Raji (cell line): Measurements from ENCODE around the gene DOCK1.

Experiments used
- POLR2A ChIP-seq: IDR thresholded peaks from 2 replicates; pipeline ENCODE4 v1.6.1; 2011; ENCODE audit warnings: low read depth, low read length, control low read depth; ENCODE audit not compliant: insufficient read depth

DOCK1 gene

GRCh38 chr10:127028556-127028955 is 123.3 kb downstream of the DOCK1 start:
- no peak for TF ChIP-seq POLR2A

DNA sequence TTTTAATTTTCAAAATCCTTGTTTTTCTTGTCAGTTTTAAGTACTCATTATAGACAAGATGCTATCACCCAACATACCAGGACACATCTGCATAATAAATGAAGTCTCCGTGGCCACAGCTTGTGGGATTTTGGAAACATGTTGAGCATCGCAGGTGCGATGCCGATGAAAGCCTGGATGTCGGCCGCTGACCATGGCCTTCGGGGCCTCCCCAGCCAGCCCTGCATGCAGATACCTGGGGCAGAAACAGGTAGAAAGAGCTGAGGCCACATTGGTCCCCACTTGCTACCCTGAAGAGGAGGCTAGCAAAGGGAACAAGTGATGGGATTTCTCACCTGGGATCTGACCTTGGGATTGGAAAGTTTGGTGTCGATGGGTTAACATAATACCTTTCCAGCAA is 123.8 kb downstream of the DOCK1 start:
- TF ChIP-seq POLR2A, result no peak

DNA sequence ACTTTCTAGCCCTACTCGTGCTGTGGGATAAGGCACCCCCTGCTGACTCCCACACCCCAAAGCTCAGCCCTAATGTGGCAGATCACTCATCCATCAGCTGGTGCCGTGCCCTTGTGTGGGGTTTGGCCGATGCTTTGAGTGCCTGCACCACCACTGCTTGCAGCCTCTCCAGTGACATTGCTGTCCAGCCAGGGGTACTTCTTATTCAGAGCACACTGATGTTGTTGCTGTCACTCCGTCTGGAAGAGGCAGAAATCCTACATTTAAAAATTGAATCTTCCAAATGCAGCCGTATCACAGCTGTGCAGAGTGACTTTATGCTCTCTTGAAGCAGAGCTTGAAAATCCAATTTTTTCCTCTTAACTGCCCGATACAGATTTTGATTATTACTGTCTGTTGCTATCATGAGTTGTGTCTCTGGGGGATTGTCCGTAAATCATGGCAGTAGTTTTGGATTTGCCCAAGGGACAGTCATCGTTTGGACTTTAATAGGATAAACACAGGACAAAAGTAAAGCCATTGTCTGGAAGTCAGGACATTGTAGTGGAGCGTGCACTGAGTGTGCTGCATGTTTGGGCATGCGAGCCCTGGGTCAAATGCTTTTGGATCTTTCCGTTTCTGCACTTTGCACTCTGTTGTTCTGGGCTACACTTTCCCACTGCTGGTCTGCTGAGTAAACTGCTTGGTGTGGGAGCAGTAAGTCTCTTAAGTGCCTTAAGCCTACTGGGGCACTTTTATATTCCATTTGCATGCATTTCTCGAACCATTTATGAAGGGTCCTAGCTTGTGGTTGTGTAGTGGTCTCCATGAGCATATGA is 128.2 kb downstream of the DOCK1 start:
- TF ChIP-seq POLR2A, result no peak

GRCh38 chr10:127034034-127034633 is 128.9 kb downstream of the DOCK1 start:
- no peak for TF ChIP-seq POLR2A

GRCh38 chr10:127034790-127035189 is 129.6 kb downstream of the DOCK1 start:
- TF ChIP-seq POLR2A, result no peak

- TF ChIP-seq POLR2A, result no peak
Observed at GRCh38 chr10:127035827-127036226, 130.6 kb downstream of the DOCK1 start.

GRCh38 chr10:127036987-127037386 is 131.8 kb downstream of the DOCK1 start:
- TF ChIP-seq POLR2A, result no peak

- TF ChIP-seq POLR2A, result no peak
Observed at GRCh38 chr10:127039435-127039834, 134.2 kb downstream of the DOCK1 start.

- TF ChIP-seq POLR2A, result no peak
Observed at GRCh38 chr10:127040756-127041155, 135.5 kb downstream of the DOCK1 start.

DNA sequence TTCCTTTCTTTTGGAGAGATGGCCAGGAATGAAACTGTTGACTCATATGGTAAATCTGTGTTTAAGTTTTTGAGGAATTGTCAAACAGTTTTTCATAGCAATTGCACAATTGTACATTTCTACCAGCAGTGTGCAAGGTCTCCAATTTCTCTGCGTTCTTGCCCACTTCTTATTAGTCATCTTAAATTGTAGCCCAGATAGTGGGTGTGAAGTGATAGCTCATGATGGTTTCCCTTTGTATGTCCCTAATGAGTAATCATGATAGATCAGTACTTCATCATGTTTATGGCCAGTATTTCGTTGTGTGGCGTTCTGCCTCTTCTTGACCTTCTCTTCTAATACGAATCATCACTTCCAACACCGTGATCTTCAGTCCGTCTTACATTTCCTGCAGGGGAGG is 136.3 kb downstream of the DOCK1 start:
- no peak for TF ChIP-seq POLR2A

GRCh38 chr10:127043301-127043700 is 138.1 kb downstream of the DOCK1 start:
- no peak for TF ChIP-seq POLR2A

- no peak for TF ChIP-seq POLR2A
Observed at GRCh38 chr10:127044186-127044585, 139.0 kb downstream of the DOCK1 start.

DNA sequence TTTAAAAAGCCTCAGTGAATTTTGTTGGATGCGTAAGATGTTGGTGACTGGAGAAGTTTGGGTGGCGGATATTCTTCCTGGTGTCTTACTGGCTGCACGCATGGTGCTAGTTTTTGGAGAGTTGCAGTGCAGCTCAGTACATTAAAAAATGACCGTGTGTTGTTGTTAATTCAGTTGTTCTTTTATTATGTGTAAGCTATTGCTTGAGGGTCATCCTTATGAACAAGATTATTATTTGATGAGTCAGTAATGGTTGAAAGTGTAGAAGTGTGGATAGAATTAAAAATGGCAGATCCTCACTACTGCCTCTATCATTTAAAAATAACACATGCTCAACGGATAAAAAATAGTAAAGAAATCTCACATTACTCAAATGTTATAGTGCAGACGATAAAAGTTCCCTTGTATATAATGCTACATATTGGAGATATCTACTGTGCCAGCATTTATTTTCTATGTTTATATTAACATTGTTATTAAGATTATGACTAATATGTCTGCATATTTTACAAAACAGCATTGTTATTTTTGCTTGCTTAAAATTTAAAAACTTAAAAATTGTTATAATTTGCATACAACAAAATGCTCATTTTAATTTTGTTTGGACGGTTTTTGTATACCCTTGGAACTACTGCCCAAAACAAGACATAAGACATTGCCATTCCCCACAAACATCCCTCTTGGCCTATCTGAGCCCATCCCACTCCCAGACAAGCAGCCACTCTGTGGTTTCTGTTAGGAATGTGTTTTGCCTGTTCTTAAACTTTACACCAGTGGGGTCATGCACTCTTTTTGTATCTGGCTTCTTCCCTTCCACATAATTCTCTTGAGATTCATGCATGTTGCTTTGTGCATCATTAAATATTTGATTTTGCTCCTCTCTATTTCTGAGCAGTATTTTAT is 142.0 kb downstream of the DOCK1 start:
- TF ChIP-seq POLR2A, result no peak

- no peak for TF ChIP-seq POLR2A
Observed at GRCh38 chr10:127047878-127048238, 142.6 kb downstream of the DOCK1 start.

GRCh38 chr10:127048630-127049029 is 143.4 kb downstream of the DOCK1 start:
- no peak for TF ChIP-seq POLR2A

DNA sequence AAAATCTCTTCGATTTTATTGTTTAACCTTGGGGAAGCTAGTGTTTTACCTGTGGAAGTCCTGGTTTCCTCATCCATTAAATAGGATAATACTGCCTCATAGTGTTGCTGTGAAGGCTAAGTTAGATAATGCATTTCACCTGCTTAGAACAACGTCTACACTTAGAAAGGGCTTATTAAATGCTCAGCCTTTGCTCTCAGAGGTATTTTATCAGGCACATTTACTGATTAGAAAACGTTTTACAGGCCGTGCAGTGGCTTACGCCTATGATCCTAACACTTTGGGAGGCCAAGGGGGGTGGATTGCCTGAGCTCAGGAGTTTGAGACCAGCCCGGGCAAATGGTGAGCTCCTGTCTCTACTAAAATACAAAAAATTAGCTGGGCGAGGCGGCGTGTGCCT is 146.8 kb downstream of the DOCK1 start:
- no peak for TF ChIP-seq POLR2A

DNA sequence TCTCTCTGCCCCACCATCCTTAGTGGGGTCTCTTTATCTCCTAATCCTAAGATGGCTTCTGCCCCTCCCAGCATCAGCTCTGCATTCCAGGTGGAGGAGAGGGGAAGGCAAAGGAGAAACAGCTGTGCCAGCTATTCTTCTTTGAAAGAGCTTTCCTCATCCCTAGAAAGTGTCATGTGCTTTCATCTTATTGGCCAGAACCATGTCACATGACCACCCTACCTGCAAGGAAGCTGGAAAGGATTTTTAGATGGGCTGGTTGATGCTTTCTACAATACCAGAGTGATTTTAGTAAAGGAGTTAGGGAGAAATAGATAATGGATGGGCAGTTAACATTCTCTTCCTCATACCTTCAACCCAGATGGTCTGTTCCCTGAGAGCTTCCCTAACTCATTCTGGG is 150.0 kb downstream of the DOCK1 start:
- TF ChIP-seq POLR2A, result no peak
